Stimulated activated CD4-positive, alpha-beta T cell treated with anti-CD3 and anti-CD28 coated beads, Interleukin-1b, Interleukin-23, amount 100 ng/mL, for 24 hours (primary cell): ENCODE measurements around the gene PRKCB.
"Not testable (repeated sequence)": the region's sequence is repeated elsewhere in the genome, so short reads cannot be mapped to it uniquely, and the experiment has no call there.

Experiments used
- DNase-seq, 4 experiments: peaks; one replicate each; pipeline ENCODE4 v3.0.0-alpha.2; 2020; ENCODE audit warnings: low read depth in 4 of 4, low spot score in 1 of 4

The PRKCB gene

GRCh38 chr16:23901178-23902033, 65.6 kb downstream of the PRKCB start:
- no peak for DNase-seq

- no peak for DNase-seq
Measured at GRCh38 chr16:23902034-23902747, 66.4 kb downstream of the PRKCB start.

GRCh38 chr16:23902748-23903414, 67.1 kb downstream of the PRKCB start:
- no peak for DNase-seq

- no peak for DNase-seq
Measured at GRCh38 chr16:23905027-23905426, 69.2 kb downstream of the PRKCB start.

- DNase-seq = no peak
Measured at GRCh38 chr16:23907457-23907902, 71.7 kb downstream of the PRKCB start.

GRCh38 chr16:23907903-23908302, 72.1 kb downstream of the PRKCB start:
- DNase-seq = no peak

- no peak for DNase-seq
Measured at GRCh38 chr16:23908790-23909189, 73.0 kb downstream of the PRKCB start.

- no peak for DNase-seq
Measured at GRCh38 chr16:23909792-23910418, 74.1 kb downstream of the PRKCB start.

GRCh38 chr16:23914946-23915530, 79.3 kb downstream of the PRKCB start:
- DNase-seq = no peak

- DNase-seq = not testable (repeated sequence)
Measured at GRCh38 chr16:23916552-23916951, 80.8 kb downstream of the PRKCB start.

- no peak for DNase-seq
Measured at GRCh38 chr16:23917621-23918020, 81.8 kb downstream of the PRKCB start.

- no peak for DNase-seq
Measured at GRCh38 chr16:23920446-23920845, 84.7 kb downstream of the PRKCB start.

- DNase-seq = no peak
Measured at GRCh38 chr16:23920899-23921298, 85.1 kb downstream of the PRKCB start.

GRCh38 chr16:23922406-23922805, 86.6 kb downstream of the PRKCB start:
- DNase-seq = no peak

GRCh38 chr16:23924128-23924527, 88.3 kb downstream of the PRKCB start:
- DNase-seq = no peak

GRCh38 chr16:23927796-23928195, 92.0 kb downstream of the PRKCB start:
- no peak for DNase-seq

GRCh38 chr16:23929237-23929636, 93.5 kb downstream of the PRKCB start:
- DNase-seq = no peak

GRCh38 chr16:23929856-23930255, 94.1 kb downstream of the PRKCB start:
- no peak for DNase-seq

- no peak for DNase-seq
Measured at GRCh38 chr16:23930791-23931190, 95.0 kb downstream of the PRKCB start.

GRCh38 chr16:23931199-23931598, 95.4 kb downstream of the PRKCB start:
- DNase-seq = no peak

- DNase-seq = not testable (repeated sequence)
Measured at GRCh38 chr16:23933650-23934049, 97.9 kb downstream of the PRKCB start.
